Measurements from ENCODE around the gene TMEM238L.
"Not testable (repeated sequence)": the region's sequence is repeated elsewhere in the genome, so short reads cannot be mapped to it uniquely, and the experiment has no call there.

DNA sequence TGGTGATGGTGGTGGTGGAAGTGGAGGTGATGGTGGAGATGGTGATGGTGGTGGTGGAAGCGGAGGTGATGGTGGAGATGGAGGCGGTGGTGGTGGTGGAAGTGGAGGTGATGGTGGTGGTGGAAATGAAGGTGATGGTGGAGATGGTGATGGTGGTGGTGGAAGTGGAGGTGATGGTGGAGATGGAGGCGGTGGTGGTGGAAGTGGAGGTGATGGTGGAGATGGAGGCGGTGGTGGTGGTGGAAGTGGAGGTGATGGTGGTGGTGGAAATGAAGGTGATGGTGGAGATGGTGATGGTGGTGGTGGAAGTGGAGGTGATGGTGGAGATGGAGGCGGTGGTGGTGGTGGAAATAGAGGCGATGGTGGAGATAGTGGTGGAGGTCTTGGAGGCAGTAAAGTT lies 42.7 kb upstream of the TMEM238L start:
- TF ChIP-seq, protein P1, sequence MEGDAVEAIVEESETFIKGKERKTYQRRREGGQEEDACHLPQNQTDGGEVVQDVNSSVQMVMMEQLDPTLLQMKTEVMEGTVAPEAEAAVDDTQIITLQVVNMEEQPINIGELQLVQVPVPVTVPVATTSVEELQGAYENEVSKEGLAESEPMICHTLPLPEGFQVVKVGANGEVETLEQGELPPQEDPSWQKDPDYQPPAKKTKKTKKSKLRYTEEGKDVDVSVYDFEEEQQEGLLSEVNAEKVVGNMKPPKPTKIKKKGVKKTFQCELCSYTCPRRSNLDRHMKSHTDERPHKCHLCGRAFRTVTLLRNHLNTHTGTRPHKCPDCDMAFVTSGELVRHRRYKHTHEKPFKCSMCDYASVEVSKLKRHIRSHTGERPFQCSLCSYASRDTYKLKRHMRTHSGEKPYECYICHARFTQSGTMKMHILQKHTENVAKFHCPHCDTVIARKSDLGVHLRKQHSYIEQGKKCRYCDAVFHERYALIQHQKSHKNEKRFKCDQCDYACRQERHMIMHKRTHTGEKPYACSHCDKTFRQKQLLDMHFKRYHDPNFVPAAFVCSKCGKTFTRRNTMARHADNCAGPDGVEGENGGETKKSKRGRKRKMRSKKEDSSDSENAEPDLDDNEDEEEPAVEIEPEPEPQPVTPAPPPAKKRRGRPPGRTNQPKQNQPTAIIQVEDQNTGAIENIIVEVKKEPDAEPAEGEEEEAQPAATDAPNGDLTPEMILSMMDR (IDR thresholded peaks at IDR 0.05; ENCODE audit: low read depth, low read length, poor library complexity, severe bottlenecking) = not testable (repeated sequence)
- TF ChIP-seq EZH2phosphoT487 (IDR thresholded peaks at IDR 0.05; ENCODE audit: borderline replicate concordance, low read length) = not testable (repeated sequence)

All from DOHH2 (cell line).